A549 (cell line): Measurements from ENCODE around the gene HCRTR1. TPM values are rescaled to one million over a fixed set of nuclear protein-coding genes. Genes with fewer than 3 reads are reported as not detected.
A peak's percentile ranks its signal among the peaks of the same experiment; 100 is the strongest.

ENCODE experiments used
- ATAC-seq, 2 experiments: fragments of 200-7000 bp in 1 of 2; fragments of >200 bp in 1 of 2; cut with Nextera tagmentation in 1 of 2; cut with Tn5 transposase in 1 of 2; 3 replicates each; pipeline versions ENCODE4 v1.8.0 to v1.9.1; 2018 to 2020; ENCODE audit warnings: mild to moderate bottlenecking in 1 of 2, moderate library complexity in 1 of 2
- CTCF ChIA-PET: fragments of 300-600 bp; sonication (Branson Sonifier 250); formaldehyde crosslinking; extraction: SDS; loops from one replicate; lab custom pipeline; 2021; ENCODE audit warnings: antibody characterized with exemption, inconsistent platforms; lab: Yijun Ruan, JAX
- POLR2A ChIA-PET: fragments of 350-600 bp; formaldehyde crosslinking; extraction: SDS; loops from one replicate; lab custom pipeline; 2021; ENCODE audit warnings: antibody characterized with exemption, inconsistent platforms; lab: Yijun Ruan, JAX
- DNase-seq, 2 experiments: peaks; one replicate each; pipeline versions ENCODE4 v3.0.0 to v3.0.0-alpha.2; 2011 to 2016; ENCODE audit warnings: low read depth in 1 of 2, low spot score in 1 of 2
- FAIRE-seq: peaks from 2 replicates; lab custom pipeline; 2011; peaks lifted over from hg19 to GRCh38; lab: Jason Lieb, UNC
- H3K27ac ChIP-seq, 2 experiments: fragments of >200 bp; sonication (Bioruptor Twin); formaldehyde crosslinking; 3 replicates each; pipeline ENCODE4 v1.5.1; 2016 to 2017
- H3K4me1 ChIP-seq: fragments of >200 bp; sonication (Bioruptor Twin); formaldehyde crosslinking; 3 replicates; pipeline ENCODE4 v1.6.1; 2016
- H3K4me2 ChIP-seq: fragments of >200 bp; sonication (Bioruptor Twin); formaldehyde crosslinking; 3 replicates; pipeline ENCODE4 v1.6.1; 2016
- H3K4me3 ChIP-seq: fragments of >200 bp; sonication (Bioruptor Twin); formaldehyde crosslinking; 3 replicates; pipeline ENCODE4 v1.5.1; 2016
- H3K9me3 ChIP-seq: fragments of >200 bp; sonication (Bioruptor Twin); formaldehyde crosslinking; 3 replicates; pipeline ENCODE4 v1.6.1; 2016
- CBX2 ChIP-seq: fragments of 200-600 bp; sonication (generic); IDR thresholded peaks from 2 replicates; pipeline ENCODE4 v1.6.1; 2016; ENCODE audit warnings: low read depth, mild to moderate bottlenecking, borderline replicate concordance
- CHD2 ChIP-seq: fragments of 150-350 bp; IDR thresholded peaks from 2 replicates; pipeline ENCODE4 v1.6.1; 2014; ENCODE audit warnings: low read length; ENCODE audit not compliant: partially characterized antibody
- EHMT2 ChIP-seq: fragments of 200-600 bp; sonication (generic); IDR thresholded peaks from 2 replicates; pipeline ENCODE4 v1.6.1; 2016; ENCODE audit warnings: antibody characterized with exemption, low read depth, mild to moderate bottlenecking, moderate library complexity
- EP300 ChIP-seq, 2 experiments: fragments of >200 bp; sonication (Bioruptor Twin); formaldehyde crosslinking; IDR thresholded peaks; 2 replicates in 1 of 2; 3 replicates in 1 of 2; pipeline ENCODE4 v1.6.1; 2016 to 2017
- ESRRA ChIP-seq: fragments of 150-350 bp; IDR thresholded peaks from 2 replicates; pipeline ENCODE4 v1.6.1; 2014; ENCODE audit warnings: mild to moderate bottlenecking, low read length, borderline replicate concordance
- FOSB ChIP-seq: fragments of 250-450 bp; sonication (Bioruptor Pico); IDR thresholded peaks from 2 replicates; pipeline ENCODE4 v1.5.0; 2020; ENCODE audit warnings: mild to moderate bottlenecking, moderate library complexity
- FOSL2 ChIP-seq, 2 experiments: fragments of 450-650 bp in 1 of 2; fragments of >200 bp in 1 of 2; sonication (Bioruptor Twin) in 1 of 2; formaldehyde crosslinking; IDR thresholded peaks; 2 replicates each; pipeline versions ENCODE4 v1.5.0 to v1.6.1; 2016 to 2020; ENCODE audit warnings: mild to moderate bottlenecking in 1 of 2, moderate library complexity in 1 of 2
- HEYL ChIP-seq: fragments of 250-450 bp; sonication (Bioruptor Pico); IDR thresholded peaks from 2 replicates; pipeline ENCODE4 v1.8.0; 2021; ENCODE audit warnings: mild to moderate bottlenecking, moderate library complexity
- HOXB13 ChIP-seq: fragments of 250-450 bp; sonication (Bioruptor Pico); IDR thresholded peaks from 2 replicates; pipeline ENCODE4 v1.5.0; 2020; ENCODE audit warnings: low read depth, mild to moderate bottlenecking, moderate library complexity
- JUN ChIP-seq, 2 experiments: fragments of >200 bp; sonication (Bioruptor Twin); formaldehyde crosslinking; IDR thresholded peaks; 2 replicates in 1 of 2; 3 replicates in 1 of 2; pipeline ENCODE4 v1.6.1; 2016 to 2017
- JUNB ChIP-seq: fragments of >200 bp; sonication (Bioruptor Twin); formaldehyde crosslinking; IDR thresholded peaks from 2 replicates; pipeline ENCODE4 v1.6.1; 2016
- MAFK ChIP-seq: fragments of 450-650 bp; IDR thresholded peaks from 2 replicates; pipeline ENCODE4 v1.6.1; 2014; ENCODE audit not compliant: partially characterized antibody
- MAX ChIP-seq: IDR thresholded peaks from 2 replicates; pipeline ENCODE4 v1.6.1; 2012
- MYC ChIP-seq: IDR thresholded peaks from 2 replicates; pipeline ENCODE4 v1.6.1; 2012; ENCODE audit warnings: mild to moderate bottlenecking, inconsistent platforms, low read length, improper control_type of control experiment, borderline replicate concordance
- NFE2L2 ChIP-seq: fragments of 150-350 bp; conservative IDR thresholded peaks from 2 replicates; pipeline ENCODE4 v1.6.1; 2014; ENCODE audit warnings: low read length
- NPAS2 ChIP-seq: fragments of 250-450 bp; sonication (Bioruptor Pico); IDR thresholded peaks from 2 replicates; pipeline ENCODE4 v1.8.0; 2022; ENCODE audit warnings: mild to moderate bottlenecking, moderate library complexity, borderline replicate concordance
- POLR2AphosphoS2 ChIP-seq: conservative IDR thresholded peaks from 2 replicates; pipeline ENCODE4 v1.6.1; 2012; ENCODE audit warnings: low read length, improper control_type of control experiment, inconsistent platforms
- RAD21 ChIP-seq, 2 experiments: fragments of >200 bp in 1 of 2; sonication (Bioruptor Twin) in 1 of 2; formaldehyde crosslinking in 1 of 2; IDR thresholded peaks in 1 of 2; conservative IDR thresholded peaks in 1 of 2; 2 replicates in 1 of 2; 3 replicates in 1 of 2; pipeline ENCODE4 v1.6.1; 2012 to 2018; ENCODE audit warnings: inconsistent platforms in 1 of 2
- SMC3 ChIP-seq: fragments of >200 bp; sonication (Bioruptor Twin); formaldehyde crosslinking; IDR thresholded peaks from 3 replicates; pipeline ENCODE4 v1.6.1; 2018; ENCODE audit warnings: inconsistent platforms
- SREBF2 ChIP-seq: fragments of 450-650 bp; IDR thresholded peaks from 2 replicates; pipeline ENCODE4 v1.6.1; 2014; ENCODE audit warnings: mild to moderate bottlenecking, moderate library complexity
- ZC3H11A ChIP-seq: fragments of 450-650 bp; IDR thresholded peaks from 2 replicates; pipeline ENCODE4 v1.6.1; 2014; ENCODE audit warnings: antibody characterized with exemption, mild to moderate bottlenecking
- ZFP36 ChIP-seq: fragments of 450-650 bp; IDR thresholded peaks from 2 replicates; pipeline ENCODE4 v1.6.1; 2014; ENCODE audit warnings: borderline replicate concordance; ENCODE audit not compliant: partially characterized antibody
- ZSCAN20 ChIP-seq: fragments of 250-450 bp; sonication (Bioruptor Pico); IDR thresholded peaks from 2 replicates; pipeline ENCODE4 v1.8.0; 2022; ENCODE audit warnings: mild to moderate bottlenecking, moderate library complexity
- WGBS: methylation state at CpG from one replicate; pipeline ENCODE4 v1.1.6; 2017; ENCODE audit errors: missing lambda C conversion rate; 5-methylcytosine and 5-hydroxymethylcytosine counted together
- polyA plus RNA-seq, 4 experiments: library from polyadenylated mRNA; depleted of rRNA in 3 of 4; stranded (reverse); fragments of >200 nt; fragmentation: RNase III in 1 of 4; extraction: RNeasy Plus Mini Kit Qiagen cat#74134 plus additional on column Dnase treatment in 1 of 4; gene quantifications; 2 replicates in 3 of 4; 3 replicates in 1 of 4; pipeline ENCODE4 v1.2.3, GENCODE V29; 2011 to 2017
- TF ChIP-seq, protein P1 (sequence below): IDR thresholded peaks from 2 replicates; pipeline ENCODE4 v1.6.1; 2012
- TF ChIP-seq, protein P2 (sequence below): fragments of >200 bp; sonication (Bioruptor Twin); formaldehyde crosslinking; IDR thresholded peaks from 2 replicates; pipeline ENCODE4 v1.6.1; 2016
- TF ChIP-seq, protein P3 (sequence below): fragments of 200-600 bp; sonication (generic); IDR thresholded peaks from 2 replicates; pipeline ENCODE4 v1.6.1; 2016; ENCODE audit warnings: antibody characterized with exemption, mild to moderate bottlenecking, moderate library complexity
- TF ChIP-seq, protein P4 (sequence below): fragments of 450-650 bp; IDR thresholded peaks from 2 replicates; pipeline ENCODE4 v1.6.1; 2014; ENCODE audit warnings: antibody characterized with exemption

HCRTR1 gene
- polyA plus RNA-seq, 2 of the 4 experiments (the other 2 are of a cell fraction) = not detected

DNA sequence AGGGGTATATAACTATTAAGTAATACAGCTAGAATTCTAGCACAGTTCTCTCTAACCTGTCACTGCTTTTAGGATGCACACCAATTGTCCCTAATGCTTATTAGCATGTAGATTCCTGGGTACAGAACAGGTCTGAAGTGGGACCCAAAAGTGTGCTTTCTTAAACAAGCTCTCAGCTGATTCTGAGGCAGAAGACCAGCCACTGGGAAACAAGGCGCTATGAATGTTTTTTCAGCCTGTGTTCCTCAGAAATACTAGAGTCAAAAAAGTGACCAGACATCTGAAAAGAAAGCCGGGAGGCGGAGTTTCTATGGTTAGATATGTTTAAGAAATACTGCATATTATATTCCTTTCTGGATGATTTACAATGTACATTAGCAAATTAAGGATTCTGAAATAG is 25.4 kb downstream of the HCRTR1 start:
- peaks cover 21% of the 10 kb centered on the region for H3K4me1 ChIP-seq
- WGBS = 97% methylated on average over 3 of the region's 3 CpGs
- FAIRE-seq (no peak), ATAC-seq (no peak)
- no peak for TF ChIP-seq FOSB
- no peak for TF ChIP-seq CBX2
- TF ChIP-seq, protein P1, sequence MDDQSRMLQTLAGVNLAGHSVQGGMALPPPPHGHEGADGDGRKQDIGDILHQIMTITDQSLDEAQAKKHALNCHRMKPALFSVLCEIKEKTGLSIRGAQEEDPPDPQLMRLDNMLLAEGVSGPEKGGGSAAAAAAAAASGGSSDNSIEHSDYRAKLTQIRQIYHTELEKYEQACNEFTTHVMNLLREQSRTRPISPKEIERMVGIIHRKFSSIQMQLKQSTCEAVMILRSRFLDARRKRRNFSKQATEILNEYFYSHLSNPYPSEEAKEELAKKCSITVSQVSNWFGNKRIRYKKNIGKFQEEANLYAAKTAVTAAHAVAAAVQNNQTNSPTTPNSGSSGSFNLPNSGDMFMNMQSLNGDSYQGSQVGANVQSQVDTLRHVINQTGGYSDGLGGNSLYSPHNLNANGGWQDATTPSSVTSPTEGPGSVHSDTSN = no peak
- no peak for TF ChIP-seq EP300 (IDR thresholded peaks at IDR 0.05)
- no peak for TF ChIP-seq FOSL2 (IDR thresholded peaks at IDR 0.05)
- TF ChIP-seq FOSL2 (CRISPR knock-in tag; IDR thresholded peaks at IDR 0.05) = no peak
- TF ChIP-seq ZC3H11A = no peak
- TF ChIP-seq, protein P2, sequence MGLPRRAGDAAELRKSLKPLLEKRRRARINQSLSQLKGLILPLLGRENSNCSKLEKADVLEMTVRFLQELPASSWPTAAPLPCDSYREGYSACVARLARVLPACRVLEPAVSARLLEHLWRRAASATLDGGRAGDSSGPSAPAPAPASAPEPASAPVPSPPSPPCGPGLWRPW = no peak
- TF ChIP-seq SMC3 = no peak
- no peak for TF ChIP-seq NPAS2
- TF ChIP-seq JUN (IDR thresholded peaks at IDR 0.05) = no peak
- TF ChIP-seq CHD2 = no peak
- no peak for TF ChIP-seq ZSCAN20 (CRISPR knock-in tag)
- TF ChIP-seq EHMT2 = no peak
- TF ChIP-seq MAX = no peak
- no peak for TF ChIP-seq ZFP36
- no peak for TF ChIP-seq NFE2L2
- TF ChIP-seq, protein P3, sequence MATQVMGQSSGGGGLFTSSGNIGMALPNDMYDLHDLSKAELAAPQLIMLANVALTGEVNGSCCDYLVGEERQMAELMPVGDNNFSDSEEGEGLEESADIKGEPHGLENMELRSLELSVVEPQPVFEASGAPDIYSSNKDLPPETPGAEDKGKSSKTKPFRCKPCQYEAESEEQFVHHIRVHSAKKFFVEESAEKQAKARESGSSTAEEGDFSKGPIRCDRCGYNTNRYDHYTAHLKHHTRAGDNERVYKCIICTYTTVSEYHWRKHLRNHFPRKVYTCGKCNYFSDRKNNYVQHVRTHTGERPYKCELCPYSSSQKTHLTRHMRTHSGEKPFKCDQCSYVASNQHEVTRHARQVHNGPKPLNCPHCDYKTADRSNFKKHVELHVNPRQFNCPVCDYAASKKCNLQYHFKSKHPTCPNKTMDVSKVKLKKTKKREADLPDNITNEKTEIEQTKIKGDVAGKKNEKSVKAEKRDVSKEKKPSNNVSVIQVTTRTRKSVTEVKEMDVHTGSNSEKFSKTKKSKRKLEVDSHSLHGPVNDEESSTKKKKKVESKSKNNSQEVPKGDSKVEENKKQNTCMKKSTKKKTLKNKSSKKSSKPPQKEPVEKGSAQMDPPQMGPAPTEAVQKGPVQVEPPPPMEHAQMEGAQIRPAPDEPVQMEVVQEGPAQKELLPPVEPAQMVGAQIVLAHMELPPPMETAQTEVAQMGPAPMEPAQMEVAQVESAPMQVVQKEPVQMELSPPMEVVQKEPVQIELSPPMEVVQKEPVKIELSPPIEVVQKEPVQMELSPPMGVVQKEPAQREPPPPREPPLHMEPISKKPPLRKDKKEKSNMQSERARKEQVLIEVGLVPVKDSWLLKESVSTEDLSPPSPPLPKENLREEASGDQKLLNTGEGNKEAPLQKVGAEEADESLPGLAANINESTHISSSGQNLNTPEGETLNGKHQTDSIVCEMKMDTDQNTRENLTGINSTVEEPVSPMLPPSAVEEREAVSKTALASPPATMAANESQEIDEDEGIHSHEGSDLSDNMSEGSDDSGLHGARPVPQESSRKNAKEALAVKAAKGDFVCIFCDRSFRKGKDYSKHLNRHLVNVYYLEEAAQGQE = no peak
- TF ChIP-seq, all 56 proteins: peak for 0
- no peak overlapping the region for H3K27ac ChIP-seq
- H3K4me3 ChIP-seq = no peak overlapping the region
- H3K4me2 ChIP-seq = no peak overlapping the region
- POLR2A ChIA-PET = no interaction called here
- DNase-seq = no peak
- no peaks in the 10 kb centered on the region for H3K9me3 ChIP-seq
- CTCF ChIA-PET = interaction anchor here (1.0 to 1.5 kb wide), 3 partner anchors 10 to 73 kb away, joined by 3 to 4 read pairs (median 4); no protein-coding TSS in a partner anchor

GRCh38 chr1:31643976-31644559 is 26.6 kb downstream of the HCRTR1 start:
- Histone ChIP-seq H3K4me1 (peaks cover 19% of the 10 kb centered on the region), H3K9me3 (no peaks in the 10 kb centered on the region), H3K27ac (peak overlapping the region; percentile 97 to 98), H3K4me3 (peak overlapping the region; percentile 77), H3K4me2 (peak overlapping the region; percentile 98)
- CTCF ChIA-PET = interaction anchor here (1.0 to 1.4 kb wide), 5 partner anchors 20 to 101 kb away, joined by 3 to 5 read pairs (median 4); no protein-coding TSS in a partner anchor
- TF ChIP-seq, protein P4, sequence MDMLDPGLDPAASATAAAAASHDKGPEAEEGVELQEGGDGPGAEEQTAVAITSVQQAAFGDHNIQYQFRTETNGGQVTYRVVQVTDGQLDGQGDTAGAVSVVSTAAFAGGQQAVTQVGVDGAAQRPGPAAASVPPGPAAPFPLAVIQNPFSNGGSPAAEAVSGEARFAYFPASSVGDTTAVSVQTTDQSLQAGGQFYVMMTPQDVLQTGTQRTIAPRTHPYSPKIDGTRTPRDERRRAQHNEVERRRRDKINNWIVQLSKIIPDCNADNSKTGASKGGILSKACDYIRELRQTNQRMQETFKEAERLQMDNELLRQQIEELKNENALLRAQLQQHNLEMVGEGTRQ = no peak
- TF ChIP-seq ZC3H11A = no peak
- TF ChIP-seq SREBF2 = no peak
- TF ChIP-seq ESRRA = no peak
- no peak for TF ChIP-seq HOXB13 (CRISPR knock-in tag)
- TF ChIP-seq FOSL2 (IDR thresholded peaks at IDR 0.05) = no peak
- no peak for TF ChIP-seq FOSL2 (CRISPR knock-in tag; IDR thresholded peaks at IDR 0.05)
- TF ChIP-seq MAX = no peak
- no peak for TF ChIP-seq RAD21 (conservative IDR thresholded peaks at IDR 0.05 in 1 of 2, IDR thresholded peaks at IDR 0.05 in 1 of 2)
- no peak for TF ChIP-seq HEYL (CRISPR knock-in tag)
- TF ChIP-seq FOSB = no peak
- no peak for TF ChIP-seq POLR2AphosphoS2
- TF ChIP-seq JUNB = no peak
- TF ChIP-seq MAFK = no peak
- no peak for TF ChIP-seq EHMT2
- TF ChIP-seq ZSCAN20 (CRISPR knock-in tag) = no peak
- TF ChIP-seq MYC = no peak
- WGBS = 7% methylated on average over 12 of the region's 18 CpGs
- ATAC-seq = peak in 1 of 2 experiments; percentile 58; a peak in 2 of 6 replicates
- POLR2A ChIA-PET = interaction anchor here (1.0 kb wide), 1 partner anchor 58 kb away, joined by 3 read pairs; no protein-coding TSS in a partner anchor
- FAIRE-seq = no peak
- DNase-seq = no peak
